Subcutaneous preadipocyte (primary cell): ENCODE measurements around the gene ZFP57. TPM values are rescaled to one million over a fixed set of nuclear protein-coding genes. Genes with fewer than 3 reads are reported as not detected.

Experiments
- small RNA-seq: library from RNA; depleted of rRNA; stranded (forward); fragments of <200 nt; gene quantifications from one replicate; pipeline ENCODE3, GENCODE V24; 2012
- total RNA-seq: library from RNA; depleted of rRNA; stranded (reverse); fragments of >200 nt; gene quantifications from 2 replicates; pipeline ENCODE4 v1.2.3, GENCODE V29; 2012

ZFP57 gene
- 0.73 and 2.7 TPM in 2 replicates for total RNA-seq

DNA sequence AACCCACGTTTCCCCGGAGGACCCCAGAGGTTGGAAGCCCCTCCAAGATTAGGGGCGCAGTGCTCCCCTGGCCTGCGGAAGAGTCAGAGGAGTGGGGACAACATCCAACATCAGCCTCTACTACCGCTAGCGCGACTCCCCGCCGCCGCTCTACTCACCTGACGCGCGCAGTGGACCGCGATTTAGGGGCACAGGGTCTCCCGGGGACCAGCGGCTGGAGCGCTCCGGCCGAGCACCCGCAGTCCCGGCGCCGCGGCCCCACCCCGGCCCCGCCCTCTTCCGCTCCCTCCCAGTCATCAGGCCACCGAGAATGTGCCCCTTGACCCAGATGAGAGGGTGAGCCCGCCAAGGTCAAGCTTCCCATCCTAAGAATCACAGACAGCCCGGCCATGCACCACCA, at the start of gene ZFP57:
ZFP57 (minus strand) TSS at position 249 of the 400 bp plus-strand sequence. CDS start 4,149 bp downstream, outside the sequence.

GRCh38 chr6:29723262-29723665, 42.3 kb upstream of the ZFP57 start, which contains the start of gene HLA-F:
HLA-F (plus strand) TSS chr6:29723434; CDS start chr6:29723464, 30 bp downstream.

GRCh38 chr6:29656798-29657197, 24.2 kb downstream of the ZFP57 start, which contains the start of gene MOG:
MOG (plus strand) TSS chr6:29657092; CDS start chr6:29657210, 118 bp downstream.

DNA sequence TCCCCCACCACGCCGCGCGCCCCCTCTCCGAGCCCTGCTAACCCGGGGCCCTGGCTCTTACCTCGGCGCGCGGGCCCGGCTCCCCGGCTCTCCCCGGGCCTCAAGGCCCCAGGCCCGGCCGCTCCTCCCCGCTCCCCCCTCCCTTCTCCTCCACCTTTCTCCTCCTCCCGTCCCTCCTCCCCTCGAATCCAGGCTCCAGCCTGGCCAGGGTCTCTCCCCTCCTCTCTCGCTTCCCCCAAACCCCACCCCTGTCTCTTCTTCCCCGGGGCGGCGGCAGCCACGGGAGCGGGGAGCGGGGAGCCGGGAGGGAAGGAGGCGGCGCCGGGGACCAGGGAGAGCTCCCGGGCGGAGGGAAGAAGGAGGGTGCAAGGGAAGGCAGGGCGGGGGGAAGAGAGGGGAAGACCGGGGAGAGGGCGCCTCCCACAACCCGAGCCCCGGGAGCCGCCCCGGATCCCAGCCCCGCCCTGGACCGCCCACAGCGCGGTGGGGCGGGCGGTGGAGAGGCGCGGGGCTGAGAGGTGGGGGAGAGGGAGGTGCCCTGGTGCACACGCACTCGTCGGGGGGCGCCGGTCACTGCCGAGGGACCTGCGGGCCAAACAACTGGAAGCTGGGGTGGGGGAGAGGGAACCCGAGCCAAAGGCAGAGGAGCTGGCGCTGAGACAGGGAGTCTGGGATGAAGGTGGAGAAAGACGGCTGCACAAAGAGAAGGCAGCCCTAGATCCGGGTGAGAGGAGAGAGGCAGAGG, 48.0 kb downstream of the ZFP57 start, which contains the start of gene GABBR1:
GABBR1 (minus strand) TSS at position 395 of the 745 bp plus-strand sequence. CDS start 798 bp downstream, outside the sequence.

Small RNAs within 50 kb of the gene (small RNA-seq; reads per million reads assigned to genes)
- 0.14 reads per million for gene SUMO2P1

Other genes starting within 250 kb of the ZFP57 start
- gene OR10C1, start 241.8 kb downstream of the ZFP57 start, total RNA-seq: not detected in 2 replicates
- gene OR11A1, start 224.1 kb downstream of the ZFP57 start, total RNA-seq: not detected in 2 replicates
- not detected in 2 replicates for gene OR2H1, start 224.0 kb downstream of the ZFP57 start, total RNA-seq
- not detected in 2 replicates for gene MAS1L, start 193.2 kb downstream of the ZFP57 start, total RNA-seq
- gene UBD, start 121.4 kb downstream of the ZFP57 start, total RNA-seq: not detected in 2 replicates
- not detected in 2 replicates for gene OR2H2, start 96.0 kb downstream of the ZFP57 start, total RNA-seq
- gene GABBR1, start 48.0 kb downstream of the ZFP57 start, total RNA-seq: 11.4 and 13.1 TPM in 2 replicates
- gene MOG, start 24.1 kb downstream of the ZFP57 start, total RNA-seq: not detected in 2 replicates
- 4.8 and 8.4 TPM in 2 replicates for gene HLA-F, start 42.3 kb upstream of the ZFP57 start, total RNA-seq
- 0.20 TPM in 1 of 2 replicates, not detected in the other for gene HLA-G, start 146.7 kb upstream of the ZFP57 start, total RNA-seq